HCT116 (cell line): ENCODE results near the gene EYA2.

Experiments
- ELF1 ChIP-seq: IDR thresholded peaks from 2 replicates; pipeline ENCODE4 v1.6.1; 2012; ENCODE audit warnings: low read depth, borderline replicate concordance
- EZH2 ChIP-seq: fragments of 200-600 bp; sonication (generic); IDR thresholded peaks from 2 replicates; pipeline ENCODE4 v1.6.1; 2017; ENCODE audit warnings: antibody characterized with exemption, mixed run types
- EZH2phosphoT487 ChIP-seq: fragments of 200-600 bp; IDR thresholded peaks from 2 replicates; pipeline ENCODE4 v1.6.1; 2018; ENCODE audit warnings: antibody characterized with exemption, borderline replicate concordance
- FOSL1 ChIP-seq: IDR thresholded peaks from 2 replicates; pipeline ENCODE4 v1.6.1; 2012; ENCODE audit warnings: low read depth
- JUND ChIP-seq: IDR thresholded peaks from 2 replicates; pipeline ENCODE4 v1.6.1; 2012
- POLR2A ChIP-seq: IDR thresholded peaks from 2 replicates; pipeline ENCODE4 v1.7.0; 2011; ENCODE audit warnings: borderline replicate concordance; ENCODE audit not compliant: insufficient read depth, insufficient read length; ENCODE audit errors: extremely low read depth
- POLR2AphosphoS5 ChIP-seq: IDR thresholded peaks from 2 replicates; pipeline ENCODE4 v1.6.1; 2011; ENCODE audit warnings: mild to moderate bottlenecking, low read depth, low read length, moderate library complexity
- RAD21 ChIP-seq: IDR thresholded peaks from 2 replicates; pipeline ENCODE4 v1.6.1; 2012; ENCODE audit warnings: low read depth, mild to moderate bottlenecking
- TCF7L2 ChIP-seq: IDR thresholded peaks from 2 replicates; pipeline ENCODE4 v1.7.0; 2011; ENCODE audit warnings: borderline replicate concordance, inconsistent platforms; ENCODE audit not compliant: insufficient read depth, insufficient read length; ENCODE audit errors: extremely low read depth
- YY1 ChIP-seq: IDR thresholded peaks from 2 replicates; pipeline ENCODE4 v1.6.1; 2011; ENCODE audit warnings: low read length, low read depth, moderate library complexity, mild to moderate bottlenecking; ENCODE audit not compliant: insufficient replicate concordance; ENCODE audit errors: extremely low read depth
- TF ChIP-seq, protein P1 (sequence below): IDR thresholded peaks from 2 replicates; pipeline ENCODE4 v1.6.1; 2012; ENCODE audit warnings: low read depth
- TF ChIP-seq, protein P2 (sequence below): IDR thresholded peaks from 2 replicates; pipeline ENCODE4 v1.6.1; 2012
- TF ChIP-seq, protein P3 (sequence below), 3 experiments: fragments of 200-600 bp in 1 of 3; sonication (generic) in 1 of 3; IDR thresholded peaks in 2 of 3; conservative IDR thresholded peaks in 1 of 3; 2 replicates each; pipeline ENCODE4 v1.5.1; 2012 to 2017; ENCODE audit warnings: low read depth in 2 of 3, low read length in 2 of 3, antibody characterized with exemption in 1 of 3, borderline replicate concordance in 1 of 3, control low read depth in 1 of 3, mild to moderate bottlenecking in 1 of 3, mixed read lengths in 1 of 3, mixed run types in 1 of 3, moderate library complexity in 1 of 3; ENCODE audit not compliant: insufficient read depth in 1 of 3

DNA sequence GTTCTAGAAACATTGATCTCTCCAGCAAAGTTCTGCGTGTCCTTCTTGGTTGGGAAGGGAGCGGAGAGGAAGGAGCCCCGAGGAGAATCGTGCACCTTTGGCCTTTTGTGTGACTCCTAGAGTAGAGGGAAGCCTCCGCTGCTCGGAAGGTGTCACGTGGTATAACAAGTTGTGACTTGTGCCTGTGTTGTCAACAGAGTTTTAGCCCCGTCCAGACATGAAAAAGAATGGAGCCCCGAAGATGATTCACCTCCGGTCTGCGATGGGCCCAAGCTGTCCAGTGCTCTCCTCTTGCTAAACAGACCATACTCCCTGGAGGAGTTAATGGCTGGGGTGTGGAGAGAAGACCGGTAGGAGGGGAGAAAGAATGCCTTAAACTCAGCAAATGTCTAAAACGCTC, 7.0 kb downstream of the EYA2 start:
- TF ChIP-seq, protein P1, sequence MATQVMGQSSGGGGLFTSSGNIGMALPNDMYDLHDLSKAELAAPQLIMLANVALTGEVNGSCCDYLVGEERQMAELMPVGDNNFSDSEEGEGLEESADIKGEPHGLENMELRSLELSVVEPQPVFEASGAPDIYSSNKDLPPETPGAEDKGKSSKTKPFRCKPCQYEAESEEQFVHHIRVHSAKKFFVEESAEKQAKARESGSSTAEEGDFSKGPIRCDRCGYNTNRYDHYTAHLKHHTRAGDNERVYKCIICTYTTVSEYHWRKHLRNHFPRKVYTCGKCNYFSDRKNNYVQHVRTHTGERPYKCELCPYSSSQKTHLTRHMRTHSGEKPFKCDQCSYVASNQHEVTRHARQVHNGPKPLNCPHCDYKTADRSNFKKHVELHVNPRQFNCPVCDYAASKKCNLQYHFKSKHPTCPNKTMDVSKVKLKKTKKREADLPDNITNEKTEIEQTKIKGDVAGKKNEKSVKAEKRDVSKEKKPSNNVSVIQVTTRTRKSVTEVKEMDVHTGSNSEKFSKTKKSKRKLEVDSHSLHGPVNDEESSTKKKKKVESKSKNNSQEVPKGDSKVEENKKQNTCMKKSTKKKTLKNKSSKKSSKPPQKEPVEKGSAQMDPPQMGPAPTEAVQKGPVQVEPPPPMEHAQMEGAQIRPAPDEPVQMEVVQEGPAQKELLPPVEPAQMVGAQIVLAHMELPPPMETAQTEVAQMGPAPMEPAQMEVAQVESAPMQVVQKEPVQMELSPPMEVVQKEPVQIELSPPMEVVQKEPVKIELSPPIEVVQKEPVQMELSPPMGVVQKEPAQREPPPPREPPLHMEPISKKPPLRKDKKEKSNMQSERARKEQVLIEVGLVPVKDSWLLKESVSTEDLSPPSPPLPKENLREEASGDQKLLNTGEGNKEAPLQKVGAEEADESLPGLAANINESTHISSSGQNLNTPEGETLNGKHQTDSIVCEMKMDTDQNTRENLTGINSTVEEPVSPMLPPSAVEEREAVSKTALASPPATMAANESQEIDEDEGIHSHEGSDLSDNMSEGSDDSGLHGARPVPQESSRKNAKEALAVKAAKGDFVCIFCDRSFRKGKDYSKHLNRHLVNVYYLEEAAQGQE: no peak
- TF ChIP-seq JUND (no peak), POLR2AphosphoS5 (no peak), FOSL1 (no peak), YY1 (no peak), ELF1 (no peak), RAD21 (no peak), POLR2A (no peak), EZH2phosphoT487 (no peak), EZH2 (no peak), TCF7L2 (peak; percentile 68)
- TF ChIP-seq, protein P2, sequence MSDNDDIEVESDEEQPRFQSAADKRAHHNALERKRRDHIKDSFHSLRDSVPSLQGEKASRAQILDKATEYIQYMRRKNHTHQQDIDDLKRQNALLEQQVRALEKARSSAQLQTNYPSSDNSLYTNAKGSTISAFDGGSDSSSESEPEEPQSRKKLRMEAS: no peak
- TF ChIP-seq, protein P3, sequence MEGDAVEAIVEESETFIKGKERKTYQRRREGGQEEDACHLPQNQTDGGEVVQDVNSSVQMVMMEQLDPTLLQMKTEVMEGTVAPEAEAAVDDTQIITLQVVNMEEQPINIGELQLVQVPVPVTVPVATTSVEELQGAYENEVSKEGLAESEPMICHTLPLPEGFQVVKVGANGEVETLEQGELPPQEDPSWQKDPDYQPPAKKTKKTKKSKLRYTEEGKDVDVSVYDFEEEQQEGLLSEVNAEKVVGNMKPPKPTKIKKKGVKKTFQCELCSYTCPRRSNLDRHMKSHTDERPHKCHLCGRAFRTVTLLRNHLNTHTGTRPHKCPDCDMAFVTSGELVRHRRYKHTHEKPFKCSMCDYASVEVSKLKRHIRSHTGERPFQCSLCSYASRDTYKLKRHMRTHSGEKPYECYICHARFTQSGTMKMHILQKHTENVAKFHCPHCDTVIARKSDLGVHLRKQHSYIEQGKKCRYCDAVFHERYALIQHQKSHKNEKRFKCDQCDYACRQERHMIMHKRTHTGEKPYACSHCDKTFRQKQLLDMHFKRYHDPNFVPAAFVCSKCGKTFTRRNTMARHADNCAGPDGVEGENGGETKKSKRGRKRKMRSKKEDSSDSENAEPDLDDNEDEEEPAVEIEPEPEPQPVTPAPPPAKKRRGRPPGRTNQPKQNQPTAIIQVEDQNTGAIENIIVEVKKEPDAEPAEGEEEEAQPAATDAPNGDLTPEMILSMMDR (IDR thresholded peaks at IDR 0.05 in 2 of 3, conservative IDR thresholded peaks at IDR 0.05 in 1 of 3; ENCODE audit: borderline replicate concordance in 1 of 3, insufficient read depth in 1 of 3, low read depth in 2 of 3, low read length in 2 of 3): no peak
